ENCODE data around the gene LRRC4C. TPM values are rescaled to one million over a fixed set of nuclear protein-coding genes. Genes with fewer than 3 reads are reported as not detected.
A peak's percentile ranks its signal among the peaks of the same experiment; 100 is the strongest.

The LRRC4C gene
- polyA plus RNA-seq, 4 donors, result 1.4 to 1.6 TPM; not detected in 2

DNA sequence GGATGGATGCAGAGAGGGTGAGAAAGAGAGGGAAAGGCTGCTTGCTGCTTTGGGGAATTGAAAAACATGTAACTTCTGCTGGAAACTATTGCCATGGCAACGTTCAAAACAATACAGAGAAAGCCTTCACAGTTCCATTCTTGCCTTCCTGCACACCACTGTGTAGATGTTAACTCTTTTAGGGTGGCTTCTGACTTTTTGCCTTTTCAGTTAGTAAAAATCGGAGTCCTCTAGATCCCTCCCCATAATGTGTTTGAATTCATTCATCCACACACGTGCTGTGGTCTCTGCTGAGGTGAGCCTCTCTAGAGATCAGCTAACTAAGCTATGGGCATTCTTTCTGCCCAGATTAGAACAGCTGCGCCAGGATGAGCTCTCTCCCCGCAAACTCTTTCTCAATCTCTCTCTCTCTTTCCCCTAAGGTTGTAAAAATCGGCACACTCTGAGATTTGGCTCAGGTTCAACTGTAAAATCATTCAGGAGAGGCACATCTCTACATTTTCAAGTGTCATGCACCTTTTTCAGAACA is 1178.3 kb downstream of the LRRC4C start:
- 30 to 38% (median 36%) methylated on average over 6 of the region's 6 CpGs for WGBS, 3 donors
- Histone ChIP-seq H3K9me3 (ENCODE audit: control insufficient read depth in 2 of 2, insufficient read depth in 1 of 2, low read depth in 1 of 2, low read length in 1 of 2) (no peaks in the 10 kb centered on the region), H3K27ac (ENCODE audit: low read depth in 1 of 3, low read length in 2 of 3) (no peak overlapping the region), H3K27me3 (ENCODE audit: control insufficient read depth in 3 of 3, insufficient read depth in 3 of 3, low read length in 3 of 3) (no peaks in the 10 kb centered on the region), H3K4me3 (ENCODE audit: low read depth in 1 of 3, low read length in 3 of 3) (no peak overlapping the region), H3K36me3 (ENCODE audit: control insufficient read depth in 3 of 3, insufficient read depth in 2 of 3, low read depth in 1 of 3, low read length in 3 of 3) (no peaks in the 10 kb centered on the region), H3K4me1 (ENCODE audit: control insufficient read depth in 3 of 3, insufficient read depth in 2 of 3, low read depth in 1 of 3, low read length in 2 of 3) (no peaks in the 10 kb centered on the region)
- DNase-seq (peak in 1 of 2 donors; percentile 16), FAIRE-seq (no peak)

DNA sequence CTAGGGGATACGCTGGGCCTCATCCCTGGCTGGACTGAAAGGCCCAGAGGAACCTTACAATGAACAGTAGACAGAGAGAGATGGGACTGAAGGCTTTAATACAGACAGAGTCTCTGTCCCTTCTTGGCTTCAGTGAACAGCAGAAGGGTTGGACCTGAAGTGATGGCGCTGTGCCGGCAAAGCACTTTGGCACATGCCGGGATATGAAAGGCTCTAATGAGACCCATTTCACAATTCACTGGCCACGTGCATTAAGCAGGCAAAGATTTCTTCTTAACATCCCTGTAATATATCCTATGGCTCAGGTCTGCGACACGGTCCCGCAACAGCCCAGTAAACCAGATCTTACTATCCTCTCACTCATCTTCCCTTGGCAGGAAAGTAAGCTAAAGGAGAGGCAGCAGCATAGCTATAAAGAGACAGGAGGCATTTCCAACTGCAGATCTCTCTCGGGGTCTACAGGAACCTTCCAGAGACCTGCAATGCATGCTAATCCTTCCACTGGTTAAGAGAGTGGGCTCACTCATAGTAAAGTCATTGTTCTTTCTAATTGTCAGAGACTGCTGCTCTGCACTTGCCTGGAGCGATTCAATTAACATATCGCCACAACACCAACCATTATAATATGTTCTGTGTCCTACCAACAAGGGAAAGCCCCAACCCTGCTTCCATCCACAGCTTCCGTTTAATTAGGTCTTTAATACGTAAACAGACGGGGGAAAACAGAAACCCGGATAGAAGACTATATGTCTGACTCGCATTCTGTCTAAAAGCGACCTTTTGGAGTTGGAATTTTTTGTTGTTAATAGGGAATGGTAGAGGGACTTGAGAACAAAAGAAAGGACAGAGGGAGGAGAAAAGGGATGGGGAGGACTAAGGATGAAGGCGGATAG is 1179.0 kb downstream of the LRRC4C start:
- no peaks in the 10 kb centered on the region for H3K4me1 ChIP-seq (ENCODE audit: control insufficient read depth in 3 of 3, insufficient read depth in 2 of 3, low read depth in 1 of 3, low read length in 2 of 3)
- 66 to 77% (median 72%) methylated on average over 18 of the region's 18 CpGs for WGBS, 3 donors
- FAIRE-seq, result no peak
- H3K27ac ChIP-seq (ENCODE audit: low read depth in 1 of 3, low read length in 2 of 3), result no peak overlapping the region
- H3K9me3 ChIP-seq (ENCODE audit: control insufficient read depth in 2 of 2, insufficient read depth in 1 of 2, low read depth in 1 of 2, low read length in 1 of 2), result no peaks in the 10 kb centered on the region
- no peak overlapping the region for H3K4me3 ChIP-seq (ENCODE audit: low read depth in 1 of 3, low read length in 3 of 3)
- H3K36me3 ChIP-seq (ENCODE audit: control insufficient read depth in 3 of 3, insufficient read depth in 2 of 3, low read depth in 1 of 3, low read length in 3 of 3), result no peaks in the 10 kb centered on the region
- no peak for DNase-seq
- H3K27me3 ChIP-seq (ENCODE audit: control insufficient read depth in 3 of 3, insufficient read depth in 3 of 3, low read length in 3 of 3), result no peaks in the 10 kb centered on the region

DNA sequence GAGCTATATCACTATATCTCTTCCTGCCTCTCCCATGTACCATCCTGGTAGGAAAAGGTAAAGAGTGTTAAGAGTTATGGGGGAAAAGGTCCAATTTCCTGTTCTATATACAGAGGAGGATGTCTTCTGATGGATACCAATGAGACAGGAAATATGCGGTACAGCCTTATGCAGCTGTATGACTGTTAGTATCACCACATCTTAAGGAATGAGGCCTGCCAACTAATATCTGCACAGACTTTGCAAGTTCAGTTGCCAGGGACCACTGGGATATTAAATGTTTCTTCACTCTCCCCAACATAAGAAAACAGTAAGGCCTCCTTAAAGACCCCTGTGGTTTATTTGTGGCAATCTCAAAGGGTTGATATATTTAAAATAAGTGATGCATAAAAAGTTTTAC is 1182.5 kb downstream of the LRRC4C start:
- no peaks in the 10 kb centered on the region for H3K27me3 ChIP-seq (ENCODE audit: control insufficient read depth in 3 of 3, insufficient read depth in 3 of 3, low read length in 3 of 3)
- no peaks in the 10 kb centered on the region for H3K9me3 ChIP-seq (ENCODE audit: control insufficient read depth in 2 of 2, insufficient read depth in 1 of 2, low read depth in 1 of 2, low read length in 1 of 2)
- no peak overlapping the region for H3K27ac ChIP-seq (ENCODE audit: low read depth in 1 of 3, low read length in 2 of 3)
- no peaks in the 10 kb centered on the region for H3K4me1 ChIP-seq (ENCODE audit: control insufficient read depth in 3 of 3, insufficient read depth in 2 of 3, low read depth in 1 of 3, low read length in 2 of 3)
- WGBS, 3 donors, result 87 to 96% (median 89%) methylated on average over 1 of the region's 1 CpG
- FAIRE-seq (no peak), DNase-seq (no peak)
- H3K4me3 ChIP-seq (ENCODE audit: low read depth in 1 of 3, low read length in 3 of 3), result no peak overlapping the region
- no peaks in the 10 kb centered on the region for H3K36me3 ChIP-seq (ENCODE audit: control insufficient read depth in 3 of 3, insufficient read depth in 2 of 3, low read depth in 1 of 3, low read length in 3 of 3)

DNA sequence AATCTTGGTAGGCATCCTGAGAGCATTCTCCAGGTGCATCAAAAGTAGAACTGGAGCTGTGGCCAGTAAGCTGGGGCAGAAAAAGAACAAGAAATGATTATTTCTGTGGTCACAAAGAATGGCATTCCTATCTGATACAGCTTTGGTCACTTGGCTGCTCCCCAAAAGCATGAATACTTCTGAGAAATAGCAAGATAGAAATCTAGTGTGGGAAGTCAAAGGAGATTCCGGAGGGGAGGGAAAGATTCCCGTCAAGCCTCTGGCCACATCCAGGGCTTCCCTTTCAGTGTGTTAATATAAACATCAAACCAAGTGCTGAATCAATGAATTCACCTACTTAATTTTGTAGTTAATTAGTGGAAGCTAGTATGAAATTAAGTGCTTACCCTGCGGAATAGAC is 1185.4 kb downstream of the LRRC4C start:
- Histone ChIP-seq H3K4me3 (ENCODE audit: low read depth in 1 of 3, low read length in 3 of 3) (no peak overlapping the region), H3K27ac (ENCODE audit: low read depth in 1 of 3, low read length in 2 of 3) (no peak overlapping the region), H3K9me3 (ENCODE audit: control insufficient read depth in 2 of 2, insufficient read depth in 1 of 2, low read depth in 1 of 2, low read length in 1 of 2) (no peaks in the 10 kb centered on the region), H3K36me3 (ENCODE audit: control insufficient read depth in 3 of 3, insufficient read depth in 2 of 3, low read depth in 1 of 3, low read length in 3 of 3) (no peaks in the 10 kb centered on the region), H3K27me3 (ENCODE audit: control insufficient read depth in 3 of 3, insufficient read depth in 3 of 3, low read length in 3 of 3) (no peaks in the 10 kb centered on the region), H3K4me1 (ENCODE audit: control insufficient read depth in 3 of 3, insufficient read depth in 2 of 3, low read depth in 1 of 3, low read length in 2 of 3) (no peaks in the 10 kb centered on the region)
- 66 to 82% (median 73%) methylated on average over 3 of the region's 3 CpGs for WGBS, 3 donors
- DNase-seq (no peak), FAIRE-seq (no peak)

DNA sequence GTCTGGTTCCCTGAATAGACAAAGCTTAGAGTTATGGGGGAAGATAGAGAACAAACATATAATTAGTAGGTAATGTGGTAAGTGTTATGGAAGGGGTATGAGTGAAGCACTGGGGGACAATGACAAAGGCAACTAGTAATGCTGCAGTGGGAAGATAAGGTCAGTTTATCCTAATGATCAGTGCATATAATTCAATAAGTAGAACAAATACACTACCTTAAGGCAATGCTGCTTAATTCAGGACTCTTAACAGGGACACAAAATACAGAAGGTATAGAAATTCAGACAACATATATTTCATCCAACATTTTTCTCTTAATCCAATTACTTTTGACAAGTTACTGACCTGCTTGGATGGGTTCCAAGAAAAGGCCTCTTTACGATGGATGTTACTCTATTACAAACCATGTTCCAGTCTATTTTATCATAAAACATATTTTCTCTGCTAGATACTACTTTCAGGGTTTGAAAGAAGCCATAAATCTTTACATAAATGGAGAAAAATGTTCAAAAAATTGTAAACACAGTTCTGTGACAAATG is 1186.2 kb downstream of the LRRC4C start:
- DNase-seq (no peak), FAIRE-seq (no peak)
- no peak overlapping the region for H3K4me3 ChIP-seq (ENCODE audit: low read depth in 1 of 3, low read length in 3 of 3)
- no peaks in the 10 kb centered on the region for H3K9me3 ChIP-seq (ENCODE audit: control insufficient read depth in 2 of 2, insufficient read depth in 1 of 2, low read depth in 1 of 2, low read length in 1 of 2)
- H3K27me3 ChIP-seq (ENCODE audit: control insufficient read depth in 3 of 3, insufficient read depth in 3 of 3, low read length in 3 of 3), result no peaks in the 10 kb centered on the region
- H3K36me3 ChIP-seq (ENCODE audit: control insufficient read depth in 3 of 3, insufficient read depth in 2 of 3, low read depth in 1 of 3, low read length in 3 of 3), result no peaks in the 10 kb centered on the region
- H3K27ac ChIP-seq (ENCODE audit: low read depth in 1 of 3, low read length in 2 of 3), result no peak overlapping the region
- H3K4me1 ChIP-seq (ENCODE audit: control insufficient read depth in 3 of 3, insufficient read depth in 2 of 3, low read depth in 1 of 3, low read length in 2 of 3), result no peaks in the 10 kb centered on the region
- whole genome bisulfite sequencing, 3 donors, result 12 to 54% (median 29%) methylated on average over 1 of the region's 1 CpG

DNA sequence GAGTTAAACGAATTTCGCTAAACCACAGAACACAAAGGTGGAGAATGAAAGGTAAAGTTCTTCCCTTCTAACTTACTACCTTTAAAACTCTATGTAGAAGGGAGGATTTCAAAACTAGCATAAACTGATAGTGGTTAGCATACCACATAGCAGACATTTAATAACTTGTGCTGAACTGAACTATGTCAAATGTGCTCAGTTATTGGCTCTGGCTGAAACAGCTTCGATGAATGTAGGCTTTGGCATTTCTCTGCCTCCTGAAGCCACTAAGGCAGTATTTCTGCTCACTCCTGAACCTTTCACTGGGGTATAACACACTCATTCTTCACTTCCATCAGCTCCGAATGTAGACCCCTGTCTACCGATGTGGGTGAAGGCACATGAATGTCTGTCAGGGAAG is 1188.1 kb downstream of the LRRC4C start:
- Histone ChIP-seq H3K27ac (ENCODE audit: low read depth in 1 of 3, low read length in 2 of 3) (no peak overlapping the region), H3K4me3 (ENCODE audit: low read depth in 1 of 3, low read length in 3 of 3) (no peak overlapping the region), H3K4me1 (ENCODE audit: control insufficient read depth in 3 of 3, insufficient read depth in 2 of 3, low read depth in 1 of 3, low read length in 2 of 3) (no peaks in the 10 kb centered on the region), H3K36me3 (ENCODE audit: control insufficient read depth in 3 of 3, insufficient read depth in 2 of 3, low read depth in 1 of 3, low read length in 3 of 3) (no peaks in the 10 kb centered on the region), H3K9me3 (ENCODE audit: control insufficient read depth in 2 of 2, insufficient read depth in 1 of 2, low read depth in 1 of 2, low read length in 1 of 2) (no peaks in the 10 kb centered on the region), H3K27me3 (ENCODE audit: control insufficient read depth in 3 of 3, insufficient read depth in 3 of 3, low read length in 3 of 3) (no peaks in the 10 kb centered on the region)
- no peak for FAIRE-seq
- WGBS, 3 donors, result 82 to 90% (median 88%) methylated on average over 5 of the region's 5 CpGs
- no peak for DNase-seq

DNA sequence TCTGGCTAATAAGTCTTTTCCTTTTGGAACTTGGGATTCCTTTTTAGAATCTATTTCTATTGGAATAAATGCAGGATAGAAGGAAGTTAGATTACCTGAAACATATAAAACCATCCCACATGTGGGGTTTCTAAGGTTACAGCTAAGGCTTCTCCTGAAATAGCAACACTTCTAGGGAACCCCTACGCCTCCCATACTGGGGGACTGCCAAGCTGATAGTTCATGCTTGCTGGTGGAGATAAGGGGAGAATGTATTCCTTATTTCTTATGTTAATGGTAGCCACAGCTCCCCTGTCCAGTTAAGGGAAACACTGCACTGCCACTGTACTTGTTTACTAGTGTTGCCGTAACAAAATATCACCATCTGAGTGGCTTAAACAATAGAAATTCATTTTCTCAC is 1189.6 kb downstream of the LRRC4C start:
- no peak for DNase-seq
- no peaks in the 10 kb centered on the region for H3K4me1 ChIP-seq (ENCODE audit: control insufficient read depth in 3 of 3, insufficient read depth in 2 of 3, low read depth in 1 of 3, low read length in 2 of 3)
- no peak overlapping the region for H3K4me3 ChIP-seq (ENCODE audit: low read depth in 1 of 3, low read length in 3 of 3)
- no peaks in the 10 kb centered on the region for H3K9me3 ChIP-seq (ENCODE audit: control insufficient read depth in 2 of 2, insufficient read depth in 1 of 2, low read depth in 1 of 2, low read length in 1 of 2)
- no peaks in the 10 kb centered on the region for H3K27me3 ChIP-seq (ENCODE audit: control insufficient read depth in 3 of 3, insufficient read depth in 3 of 3, low read length in 3 of 3)
- FAIRE-seq, result no peak
- H3K27ac ChIP-seq (ENCODE audit: low read depth in 1 of 3, low read length in 2 of 3), result no peak overlapping the region
- WGBS, 3 donors, result 66 to 79% (median 72%) methylated on average over 2 of the region's 2 CpGs
- no peaks in the 10 kb centered on the region for H3K36me3 ChIP-seq (ENCODE audit: control insufficient read depth in 3 of 3, insufficient read depth in 2 of 3, low read depth in 1 of 3, low read length in 3 of 3)

DNA sequence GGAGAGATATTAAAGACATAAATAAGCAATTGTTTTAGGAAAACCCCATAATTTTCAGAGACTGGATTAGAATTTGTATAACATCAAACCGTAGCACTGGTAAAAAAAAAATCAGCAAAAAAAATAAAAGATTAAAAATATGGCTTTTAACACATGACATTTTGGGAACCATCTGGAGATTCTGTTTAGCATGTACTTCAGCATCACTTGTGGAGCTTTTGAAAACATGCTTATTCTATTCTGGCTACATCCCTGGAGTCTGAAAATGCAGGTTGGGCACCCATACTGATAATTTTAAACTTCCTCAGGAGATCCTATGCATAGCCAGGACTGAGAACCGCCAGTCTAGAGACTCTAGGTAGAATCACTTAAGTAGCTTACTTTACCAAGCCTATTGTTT is 1190.9 kb downstream of the LRRC4C start:
- H3K36me3 ChIP-seq (ENCODE audit: control insufficient read depth in 3 of 3, insufficient read depth in 2 of 3, low read depth in 1 of 3, low read length in 3 of 3), result no peaks in the 10 kb centered on the region
- FAIRE-seq, result no peak
- no peak for DNase-seq
- H3K9me3 ChIP-seq (ENCODE audit: control insufficient read depth in 2 of 2, insufficient read depth in 1 of 2, low read depth in 1 of 2, low read length in 1 of 2), result no peaks in the 10 kb centered on the region
- no peaks in the 10 kb centered on the region for H3K4me1 ChIP-seq (ENCODE audit: control insufficient read depth in 3 of 3, insufficient read depth in 2 of 3, low read depth in 1 of 3, low read length in 2 of 3)
- WGBS, 3 donors, result 75 to 81% (median 76%) methylated on average over 2 of the region's 2 CpGs
- no peaks in the 10 kb centered on the region for H3K27me3 ChIP-seq (ENCODE audit: control insufficient read depth in 3 of 3, insufficient read depth in 3 of 3, low read length in 3 of 3)
- H3K27ac ChIP-seq (ENCODE audit: low read depth in 1 of 3, low read length in 2 of 3), result no peak overlapping the region
- no peak overlapping the region for H3K4me3 ChIP-seq (ENCODE audit: low read depth in 1 of 3, low read length in 3 of 3)

All from small intestine (tissue), 7 donors.